LNCaP clone FGC (cell line): Measurements from ENCODE around the gene SMU1.

Experiments used
- DNase-seq: peaks from one replicate; pipeline ENCODE4 v3.0.0-alpha.2; 2011; ENCODE audit warnings: low read depth
- H3K4me3 ChIP-seq: 2 replicates; pipeline ENCODE4 v1.5.1; 2011; ENCODE audit warnings: mild to moderate bottlenecking, low read depth, low read length, control low read depth
- CTCF ChIP-seq: IDR thresholded peaks from 2 replicates; pipeline ENCODE4 v1.5.1; 2012; ENCODE audit warnings: mild to moderate bottlenecking; ENCODE audit not compliant: control insufficient read depth, insufficient read depth; ENCODE audit errors: extremely low read depth

Gene SMU1

GRCh38 chr9:33110686-33111085 lies 34.2 kb upstream of the SMU1 start:
- no peak for TF ChIP-seq CTCF
- no peak overlapping the region for H3K4me3 ChIP-seq

DNA sequence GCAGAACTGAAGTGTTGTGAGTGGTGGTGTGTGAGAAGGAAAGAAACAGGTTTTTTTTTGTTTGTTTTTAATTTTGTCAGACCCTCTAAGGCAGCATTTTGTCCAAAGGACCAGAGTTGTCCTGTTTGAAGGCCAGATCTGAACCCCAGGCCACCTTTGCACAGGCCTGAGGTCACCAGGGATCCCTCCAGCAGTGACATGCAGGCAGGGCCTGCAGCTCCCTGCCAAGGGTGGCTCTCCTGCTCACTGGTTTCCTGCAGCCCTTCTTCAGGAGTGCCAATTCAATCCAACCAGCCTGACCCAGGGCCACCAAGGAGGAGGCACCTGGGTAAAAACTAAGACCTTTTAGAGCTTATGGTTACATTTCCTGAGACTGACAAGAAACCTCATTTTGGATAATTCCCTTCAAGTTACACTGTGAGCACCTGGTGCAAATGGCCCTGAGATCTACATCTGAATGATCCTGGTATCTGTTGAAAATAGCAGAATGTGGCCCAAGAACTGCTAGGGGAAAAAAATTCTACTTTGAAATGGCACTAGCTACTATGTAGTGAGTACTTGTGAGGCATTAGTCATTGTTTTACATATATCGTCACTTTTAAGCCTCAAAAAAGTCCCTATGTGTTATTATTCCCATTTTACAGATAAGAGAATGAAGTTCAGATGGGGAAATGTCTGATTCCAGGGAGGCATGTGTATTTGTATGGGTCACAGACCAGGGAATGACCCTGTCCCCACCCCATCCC lies 33.5 kb upstream of the SMU1 start:
- H3K4me3 ChIP-seq: no peak overlapping the region
- DNase-seq: no peak
- TF ChIP-seq CTCF: no peak

More at GRCh38 chr9:33110686-33111085, 34.2 kb upstream of the SMU1 start:
- no peak for DNase-seq

DNA sequence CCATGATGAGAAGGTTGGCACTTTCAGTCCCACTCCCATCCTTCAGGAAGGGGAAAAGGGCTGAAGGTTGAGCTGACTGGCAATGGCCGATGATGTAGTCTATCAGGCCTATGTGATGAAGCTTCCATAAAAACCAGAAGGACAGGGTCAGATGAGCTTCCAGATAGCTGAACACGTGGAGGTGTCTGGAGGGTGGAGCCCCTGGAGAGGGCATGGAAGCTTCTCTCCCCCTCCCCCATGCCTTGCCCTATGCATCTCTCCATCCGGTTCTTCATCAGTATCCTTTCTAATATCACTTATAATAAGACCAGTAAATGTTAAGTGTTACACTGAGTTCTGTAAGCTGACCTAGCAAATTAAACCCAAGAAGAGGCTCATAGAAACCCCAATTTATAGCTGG lies 32.6 kb upstream of the SMU1 start:
- TF ChIP-seq CTCF: no peak
- H3K4me3 ChIP-seq: no peak overlapping the region
- DNase-seq: no peak

- no peak for TF ChIP-seq CTCF
- H3K4me3 ChIP-seq: no peak overlapping the region
- no peak for DNase-seq
Observed at GRCh38 chr9:33108472-33108871, 32.0 kb upstream of the SMU1 start.

- no peak for TF ChIP-seq CTCF
- no peak for DNase-seq
- no peak overlapping the region for H3K4me3 ChIP-seq
Observed at GRCh38 chr9:33107762-33108161, 31.3 kb upstream of the SMU1 start.

- no peak overlapping the region for H3K4me3 ChIP-seq
- DNase-seq: no peak
- no peak for TF ChIP-seq CTCF
Observed at GRCh38 chr9:33106827-33107621, 30.6 kb upstream of the SMU1 start.
